ENCODE results near the gene NSRP1.
"Not testable (repeated sequence)": the region's sequence is repeated elsewhere in the genome, so short reads cannot be mapped to it uniquely, and the experiment has no call there.

The NSRP1 gene

DNA sequence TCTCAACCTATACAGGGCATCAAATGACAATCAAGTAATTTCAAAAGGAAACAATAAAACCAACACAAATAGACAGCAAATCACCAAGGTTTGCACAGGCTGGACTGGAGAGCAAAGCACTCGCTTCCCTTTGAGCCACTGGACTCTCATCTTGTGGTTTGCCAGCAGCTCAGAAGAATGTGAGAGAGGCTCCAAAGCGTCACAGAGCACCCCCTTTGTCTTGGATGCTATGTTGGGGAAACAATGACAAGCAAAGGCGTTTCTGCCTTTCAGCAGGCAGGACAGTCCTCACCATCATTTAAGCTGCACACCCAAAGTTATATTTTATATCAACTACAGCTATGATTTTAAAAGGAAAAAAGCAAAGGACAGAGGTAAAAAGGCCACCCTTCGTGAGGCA is 105.6 kb downstream of the NSRP1 start:
- DNase-seq (ENCODE audit: low read depth) = no peak

DNA sequence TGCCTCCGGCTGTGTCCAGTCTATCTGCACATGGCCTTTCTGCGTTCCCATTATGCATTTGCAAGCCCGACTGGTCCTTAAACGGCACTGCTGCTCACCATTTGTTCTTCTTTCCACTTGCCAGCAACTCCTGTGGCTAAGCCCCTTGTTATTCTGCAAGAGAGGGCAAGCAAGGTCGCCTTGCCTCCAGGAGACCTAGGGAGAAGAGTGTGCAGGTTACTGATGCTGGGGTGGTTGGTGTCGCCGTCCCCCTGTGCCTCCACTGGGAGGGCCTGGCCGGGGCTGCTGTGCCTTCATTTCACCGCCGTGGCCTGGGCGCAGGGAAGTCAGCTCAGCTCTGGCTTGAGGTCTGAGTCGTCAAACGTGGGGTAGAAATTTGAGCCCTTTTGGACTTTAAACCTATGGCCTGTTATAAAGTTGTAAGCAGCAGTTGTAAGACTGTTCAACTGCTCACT is 106.1 kb downstream of the NSRP1 start:
- no peak for DNase-seq (ENCODE audit: low read depth)

DNA sequence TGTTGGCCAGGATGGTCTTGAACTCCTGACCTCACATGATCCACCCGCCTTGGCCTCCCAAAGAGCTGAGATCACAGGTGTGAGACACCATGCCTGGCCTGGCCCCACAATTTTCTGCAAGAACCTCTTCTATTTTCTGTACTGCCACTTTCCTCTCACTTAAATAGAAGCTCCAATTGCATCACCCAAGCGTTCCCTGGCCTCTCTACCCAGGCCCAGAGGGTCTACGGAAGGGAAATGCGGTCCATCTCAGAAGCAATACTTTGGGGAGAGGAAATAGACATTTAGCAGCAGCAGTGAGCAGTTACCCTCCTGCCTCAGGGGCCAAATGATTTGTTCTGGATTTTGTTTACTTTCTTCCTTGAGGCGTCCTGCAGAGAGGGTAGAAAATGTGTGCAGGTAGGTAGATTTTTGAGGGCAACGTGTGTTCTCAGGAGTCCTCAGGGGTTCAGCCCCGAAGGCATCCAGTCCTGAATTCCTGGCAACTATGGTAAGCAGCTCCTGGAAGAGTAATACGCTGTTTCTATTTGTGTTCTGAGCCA is 107.9 kb downstream of the NSRP1 start:
- DNase-seq (ENCODE audit: low read depth) = no peak

DNA sequence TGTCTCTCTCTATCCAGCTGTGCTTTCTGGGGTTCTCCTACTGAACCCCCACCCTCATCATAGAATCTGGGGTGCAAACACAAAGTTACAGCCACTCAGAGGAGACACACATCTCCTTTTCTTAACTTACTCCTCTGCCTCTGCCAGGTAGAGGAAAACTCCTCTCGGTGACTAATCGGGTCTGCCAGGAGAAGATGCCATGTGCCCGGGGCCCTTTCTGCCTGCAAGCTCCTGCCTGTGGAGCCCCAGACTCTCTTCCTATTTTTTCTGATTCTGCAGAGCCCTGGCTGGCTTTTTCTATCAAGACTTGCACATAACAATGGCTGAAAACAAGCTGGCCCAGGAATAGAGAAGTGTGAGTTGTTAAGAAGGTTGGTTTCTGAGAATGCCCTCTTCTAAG is 108.5 kb downstream of the NSRP1 start:
- no peak for DNase-seq (ENCODE audit: low read depth)

DNA sequence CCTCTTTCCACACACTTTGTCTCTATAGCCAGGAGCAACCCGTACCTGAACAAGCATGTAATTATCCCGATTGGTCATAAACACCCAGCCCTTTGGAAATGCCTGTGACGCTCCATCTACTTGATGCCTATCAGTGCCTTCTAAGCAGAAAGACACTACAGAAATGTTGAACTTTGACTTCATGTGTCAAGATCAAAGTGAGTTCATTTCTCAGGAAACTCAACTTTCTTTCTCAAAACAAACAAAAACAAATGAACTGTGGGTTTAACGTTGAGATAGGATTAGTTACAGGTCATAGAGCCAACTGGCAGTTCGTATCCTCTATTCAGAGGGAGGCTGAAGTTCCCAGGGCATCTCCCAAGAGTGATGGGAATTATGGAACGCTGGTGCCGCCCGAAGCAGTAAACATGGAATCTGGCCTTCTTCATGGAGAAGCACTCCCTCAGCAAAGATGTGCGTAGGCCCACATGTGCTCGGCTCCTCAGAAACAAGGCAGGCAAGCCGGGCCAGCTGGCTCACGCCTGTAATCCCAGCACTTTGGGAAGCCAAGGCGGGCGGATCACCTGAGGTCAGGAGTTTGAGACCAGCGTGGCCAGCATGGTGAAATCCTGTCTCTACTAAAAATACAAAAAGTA is 109.4 kb downstream of the NSRP1 start:
- DNase-seq (ENCODE audit: low read depth) = no peak

DNA sequence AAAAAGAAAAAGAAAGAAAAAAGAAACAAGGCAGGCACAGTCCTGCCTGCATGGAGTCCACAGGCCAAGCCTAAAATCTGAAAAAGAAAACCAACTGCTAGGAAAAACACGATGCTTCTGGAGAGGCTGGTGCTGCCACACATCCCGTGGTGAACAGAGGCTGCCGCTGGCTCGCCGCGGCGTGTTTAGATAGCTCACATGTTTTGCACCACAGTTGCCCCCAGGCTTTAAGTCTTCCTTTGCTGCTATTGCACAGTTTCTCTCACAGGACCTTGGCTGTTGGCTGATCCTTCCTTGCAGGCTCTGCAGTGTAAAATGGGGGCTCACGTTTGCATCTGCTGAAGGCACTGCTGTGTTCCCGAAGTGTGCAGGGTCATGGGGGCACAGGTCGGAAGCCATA is 110.3 kb downstream of the NSRP1 start:
- DNase-seq (ENCODE audit: low read depth) = peak; percentile 68

DNA sequence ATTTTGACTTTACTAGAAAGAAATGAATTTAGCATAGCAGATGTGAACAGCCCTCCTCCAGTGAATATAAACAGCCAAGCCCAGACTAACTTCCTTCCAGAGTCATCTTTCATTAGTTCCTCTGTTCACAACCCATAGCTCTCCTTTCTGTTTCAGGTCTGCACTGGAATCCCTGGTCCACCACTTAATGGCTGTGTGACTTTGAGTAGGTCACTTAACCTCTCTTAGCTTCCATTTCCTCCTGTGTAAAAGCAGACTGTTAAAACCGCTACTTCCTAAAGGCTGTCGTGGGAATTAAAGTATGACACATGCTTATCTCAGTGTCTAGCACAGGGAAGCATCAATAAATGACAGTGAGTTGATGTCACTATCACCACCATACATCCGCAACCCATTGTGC is 111.4 kb downstream of the NSRP1 start:
- no peak for DNase-seq (ENCODE audit: low read depth)

DNA sequence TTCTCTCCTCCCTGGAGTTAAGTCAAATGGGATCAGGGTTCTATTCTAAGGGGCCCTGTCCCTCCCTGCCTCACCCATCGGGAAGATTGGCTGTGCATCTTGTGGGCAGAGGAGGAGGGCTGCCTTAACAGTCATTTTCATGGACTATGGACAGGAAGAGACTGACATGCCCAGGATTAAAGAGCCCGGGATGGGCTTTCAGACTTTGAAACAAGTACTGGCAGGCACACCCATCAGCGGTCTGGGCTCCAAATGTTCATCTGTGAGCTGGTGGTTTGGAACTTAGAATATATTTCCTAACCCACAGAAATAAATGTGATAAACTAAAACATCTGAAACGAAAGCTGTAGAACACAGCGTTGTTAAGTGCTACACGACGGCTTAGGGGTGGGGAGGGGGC is 112.4 kb downstream of the NSRP1 start:
- peak; percentile 26 for DNase-seq (ENCODE audit: low read depth)

DNA sequence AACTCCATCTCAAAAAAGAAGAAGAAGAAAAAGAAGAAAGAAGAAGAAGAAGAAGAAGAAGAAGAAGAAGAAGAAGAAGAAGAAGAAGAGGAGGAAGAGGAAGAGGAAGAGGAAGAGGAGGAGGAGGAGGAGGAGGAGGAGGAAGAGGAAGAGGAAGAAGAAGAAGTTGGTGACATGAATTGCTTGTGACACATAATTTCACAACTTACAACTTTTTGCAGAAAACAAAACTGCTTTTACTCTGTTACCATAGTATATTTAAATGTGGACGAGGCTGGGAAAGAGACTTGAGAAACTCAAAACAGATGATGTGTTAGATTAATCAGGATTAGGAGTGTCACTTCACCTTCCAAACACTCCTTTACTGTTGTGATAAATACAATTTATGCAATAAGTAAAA is 113.4 kb downstream of the NSRP1 start:
- not testable (repeated sequence) for DNase-seq (ENCODE audit: low read depth)

DNA sequence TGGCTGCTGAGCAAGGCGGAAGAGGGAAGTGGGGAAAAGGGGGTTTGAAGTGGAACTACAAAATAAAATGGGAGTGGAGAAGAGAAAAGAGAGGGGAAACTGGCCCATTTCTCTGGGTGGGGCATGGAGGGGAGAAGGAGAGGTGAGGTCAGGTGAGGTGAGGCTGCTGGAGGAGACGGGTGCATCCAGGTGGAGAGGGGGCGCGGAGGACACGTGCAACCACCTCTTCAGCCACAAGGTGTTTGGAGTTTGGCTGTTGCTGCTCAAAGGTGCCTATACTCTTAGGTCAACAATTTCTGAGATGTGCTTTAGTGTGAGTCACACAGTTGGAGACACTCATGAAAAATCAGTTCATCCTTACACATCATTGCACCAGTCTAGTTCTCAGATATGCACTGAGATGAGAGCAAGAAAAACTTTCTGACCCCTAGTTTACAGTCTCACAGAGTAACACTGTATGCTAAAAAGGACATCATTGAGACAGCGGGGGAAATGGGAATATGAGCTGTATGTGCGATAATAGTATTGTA is 114.0 kb downstream of the NSRP1 start:
- peak; percentile 12 for DNase-seq (ENCODE audit: low read depth)

DNA sequence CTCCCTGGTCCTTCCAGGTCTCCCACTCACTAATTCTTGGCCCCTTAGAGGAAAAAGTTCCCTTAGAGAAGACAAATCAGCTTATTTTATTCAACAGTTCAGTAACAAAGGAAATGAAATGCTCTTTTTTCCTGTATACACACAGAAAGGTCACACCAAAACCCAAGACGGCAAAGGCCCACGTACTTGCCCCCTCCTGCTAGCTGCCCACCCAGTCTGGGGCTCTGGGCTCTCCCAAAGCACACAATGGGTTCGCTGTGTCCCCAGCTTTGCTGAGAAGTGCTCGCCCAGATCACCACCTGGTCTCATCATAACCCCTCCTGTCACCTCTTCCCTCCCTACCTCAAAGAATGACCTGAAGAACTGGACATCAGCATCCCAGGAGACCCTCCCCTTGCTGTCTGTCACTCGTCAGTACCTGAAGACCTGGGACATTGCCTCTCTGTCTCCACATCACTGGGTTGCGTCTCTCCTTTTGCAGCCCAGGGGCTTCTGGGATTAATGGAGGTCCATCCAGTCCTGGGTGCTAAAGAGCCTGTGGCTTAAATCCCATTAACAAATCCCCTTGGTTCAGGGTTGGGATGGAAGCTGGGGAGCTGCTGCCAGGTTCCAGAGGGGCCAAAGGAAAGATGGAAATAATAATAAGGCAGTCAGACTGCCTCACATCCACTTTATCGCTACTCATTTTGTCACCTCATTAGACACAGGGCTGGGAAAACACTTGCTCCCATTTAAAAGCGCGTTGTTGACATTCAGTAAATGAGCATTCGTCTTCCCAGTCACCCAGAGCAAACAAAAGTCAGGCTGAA is 115.6 kb downstream of the NSRP1 start:
- no peak for DNase-seq (ENCODE audit: low read depth)

DNA sequence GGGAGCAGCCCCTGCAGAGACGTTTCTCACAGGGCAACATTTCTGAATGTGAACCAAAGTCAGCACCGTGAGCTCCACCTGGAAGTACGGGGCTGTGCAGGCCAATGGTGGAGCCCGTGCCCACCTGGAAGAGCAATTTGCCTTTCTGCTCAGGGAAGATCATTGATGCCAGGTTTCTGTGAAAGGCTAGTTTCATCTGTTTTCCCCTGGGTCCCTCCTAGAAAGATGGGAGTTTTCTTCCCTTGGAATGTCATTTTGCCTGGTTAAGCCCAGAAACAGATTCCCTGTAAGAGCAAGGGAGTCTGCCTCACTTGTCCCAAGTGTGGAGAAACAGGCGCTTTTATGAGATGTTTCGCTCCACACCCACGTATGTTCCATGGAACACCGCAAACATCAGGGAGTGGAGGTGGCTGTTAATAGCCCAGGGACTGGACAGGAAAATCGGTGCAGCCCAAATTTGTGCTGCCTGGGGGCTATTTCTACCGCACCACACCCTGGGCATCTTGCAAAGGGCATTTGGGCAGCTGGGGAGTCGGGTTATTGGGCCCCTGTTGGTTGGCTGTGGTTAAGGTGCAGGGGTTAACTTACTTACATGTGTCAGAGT is 116.3 kb downstream of the NSRP1 start:
- no peak for DNase-seq (ENCODE audit: low read depth)

DNA sequence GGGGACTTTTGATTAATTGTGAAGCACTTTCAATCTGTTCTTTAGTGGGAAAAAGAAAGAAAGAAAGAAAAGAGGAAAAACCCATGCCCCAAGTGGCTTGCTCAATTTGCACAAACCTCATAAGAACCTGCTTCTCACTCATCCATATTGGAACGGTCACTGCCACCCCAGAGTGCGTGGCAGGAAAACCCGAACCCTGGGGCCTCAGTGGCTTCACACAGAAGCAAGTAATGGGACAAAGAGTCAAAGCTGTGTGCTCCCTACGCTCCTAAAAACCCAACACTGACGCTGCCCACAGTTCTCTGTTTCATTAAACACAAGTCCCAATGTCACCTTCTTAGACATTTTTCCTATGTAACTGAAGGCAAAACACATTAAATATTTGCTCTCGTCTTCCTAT is 117.7 kb downstream of the NSRP1 start:
- DNase-seq (ENCODE audit: low read depth) = no peak

DNA sequence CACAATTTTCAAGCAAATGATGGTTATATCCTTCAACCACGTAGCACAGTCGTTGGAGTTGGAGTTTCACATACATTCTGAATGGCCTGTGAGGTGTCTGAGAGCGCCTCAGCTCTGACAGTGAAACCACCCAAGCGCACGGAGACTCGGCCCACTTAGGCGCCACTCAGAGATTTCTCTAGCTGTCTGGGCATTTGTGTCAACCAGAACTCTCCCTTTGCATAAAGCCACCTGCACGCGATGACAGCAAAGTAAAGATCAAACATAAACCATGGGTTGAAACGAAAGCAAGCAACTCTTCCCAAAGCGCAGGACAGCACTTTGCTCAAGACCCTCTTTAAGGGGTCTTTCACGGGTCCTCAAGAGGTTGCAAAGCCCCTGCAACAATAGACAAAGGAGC is 118.3 kb downstream of the NSRP1 start:
- DNase-seq (ENCODE audit: low read depth) = no peak

DNA sequence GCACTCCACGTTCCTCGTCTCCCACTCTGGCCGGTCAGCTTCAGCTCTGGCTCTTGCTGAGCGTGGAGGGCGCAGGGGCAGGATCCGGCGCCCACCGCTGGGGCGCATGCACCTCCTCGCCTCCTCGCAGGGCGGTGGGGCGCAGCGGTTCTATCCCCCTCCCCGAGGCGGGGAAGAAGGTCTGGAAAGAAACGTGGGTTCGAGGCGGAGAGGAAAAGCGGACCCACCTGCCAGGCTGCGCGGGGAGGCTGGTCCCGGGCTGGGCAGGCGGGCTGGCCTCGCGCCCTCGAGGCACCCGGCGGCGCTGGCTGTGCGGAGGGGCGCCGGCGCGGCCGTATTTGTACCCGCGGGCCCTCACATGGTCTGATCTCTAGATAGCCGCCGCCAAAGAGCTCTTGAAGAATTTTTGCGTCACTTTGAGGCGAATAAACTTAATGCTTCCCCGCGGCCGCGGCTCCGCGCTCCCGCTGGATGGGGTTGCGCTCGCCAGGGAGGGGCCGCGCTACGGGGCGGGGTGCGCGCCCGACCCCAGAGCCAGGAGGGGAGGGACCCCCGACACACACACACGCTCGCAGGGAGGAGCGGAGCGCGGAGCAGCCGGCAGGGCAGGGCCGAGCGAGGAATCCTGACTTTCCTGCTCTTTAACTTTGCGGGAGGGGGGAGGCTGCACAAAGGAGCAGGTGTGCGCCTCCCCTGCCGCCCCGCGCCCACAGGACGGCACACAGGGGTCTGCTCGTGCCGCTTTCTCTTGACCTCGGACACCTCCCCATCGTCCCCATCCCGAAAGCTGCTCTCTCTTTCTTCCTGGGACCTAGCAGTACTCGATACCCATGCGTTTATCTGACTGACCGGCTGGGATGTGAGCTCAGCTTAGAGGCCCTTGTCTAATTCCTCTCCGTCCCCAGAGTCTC is 119.0 kb downstream of the NSRP1 start, which contains the start of gene SLC6A4:
TSS of gene SLC6A4 (minus strand) at position 312 of the 911 bp plus-strand sequence. CDS start 13,739 bp downstream, outside the sequence.
- peak; percentile 32 for DNase-seq (ENCODE audit: low read depth)

All from EH (cell line).